Left lung (tissue), 10 donors: ENCODE measurements around the gene CD19. TPM values are rescaled to one million over a fixed set of nuclear protein-coding genes. Genes with fewer than 3 reads are reported as not detected.
A peak's percentile ranks its signal among the peaks of the same experiment; 100 is the strongest.

Experiments
- ATAC-seq: fragments of 200-7000 bp; cut with Tn5 transposase; one replicate; pipeline ENCODE4 v1.9.1; 2020; ENCODE audit warnings: moderate library complexity
- DNase-seq, 4 donors: peaks; one replicate each; pipeline ENCODE4 v3.0.0-alpha.2; 2013 to 2020
- H3K27ac ChIP-seq, 2 donors: fragments of 200-600 bp; sonication (generic) in 1 of 2; one replicate each; pipeline versions ENCODE4 v1.5.0 to v1.8.0; 2020 to 2021
- H3K27me3 ChIP-seq, 2 donors: fragments of 200-600 bp; sonication (generic) in 1 of 2; one replicate each; pipeline versions ENCODE4 v1.5.0 to v1.8.0; 2020 to 2021
- H3K36me3 ChIP-seq, 2 donors: fragments of 200-600 bp; sonication (generic) in 1 of 2; one replicate each; pipeline versions ENCODE4 v1.5.0 to v1.8.0; 2020 to 2021
- H3K4me1 ChIP-seq, 2 donors: fragments of 200-600 bp; one replicate each; pipeline ENCODE4 v1.8.0; 2021
- H3K4me3 ChIP-seq, 2 donors: fragments of 200-600 bp; sonication (generic) in 1 of 2; one replicate each; pipeline versions ENCODE4 v1.5.0 to v1.8.0; 2020 to 2021; ENCODE audit warnings: mild to moderate bottlenecking in 1 of 2
- H3K9me3 ChIP-seq, 2 donors: fragments of 200-600 bp; sonication (generic) in 1 of 2; one replicate each; pipeline versions ENCODE4 v1.5.0 to v1.8.0; 2020 to 2021
- intact Hi-C, 2 donors: fragments of 100-400 bp; cut with DNase I; formaldehyde crosslinking; loops; one replicate each; pipeline versions ENCODE4 v1.11.2 to v1.14.2; 2022
- polyA plus RNA-seq, 6 donors: library from polyadenylated mRNA; unstranded; fragments of 120-200 nt; gene quantifications; one replicate each; pipeline ENCODE4 v1.2.1, GENCODE V29; 2013; ENCODE audit not compliant: insufficient read length in 6 of 6
- total RNA-seq, 2 donors: library from RNA; stranded (reverse); fragmentation: NEBNext Ultra II Directional; extraction: Animal tissue kit (Norgen Biotek cat#: 25700); gene quantifications; one replicate each; pipeline ENCODE4 v1.2.1, GENCODE V29; 2021
- TF ChIP-seq, protein P1 (sequence below), 2 donors: fragments of 200-600 bp; sonication (generic) in 1 of 2; IDR thresholded peaks; one replicate each; pipeline versions ENCODE4 v1.5.0 to v1.8.0; 2021; ENCODE audit warnings: antibody characterized with exemption in 2 of 2
- donor health status: DM: no; HTN: yes; CAD: no.
- donor health status: DM: no; HTN: no; CAD: no.

The CD19 gene
- total and polyA plus RNA-seq, 8 donors, result 0.29 to 0.85 (median 0.51) TPM

- no peaks in the 10 kb centered on the region for H3K27me3 ChIP-seq
- intact Hi-C loops, result no loop called here
- no peak overlapping the region for H3K27ac ChIP-seq
- no peak overlapping the region for H3K4me3 ChIP-seq
- ATAC-seq (no peak), DNase-seq (no peak)
- no peaks in the 10 kb centered on the region for H3K9me3 ChIP-seq
- H3K36me3 ChIP-seq, result peaks cover 0 to 45% of the 10 kb centered on the region in 2 donors
- TF ChIP-seq, protein P1, sequence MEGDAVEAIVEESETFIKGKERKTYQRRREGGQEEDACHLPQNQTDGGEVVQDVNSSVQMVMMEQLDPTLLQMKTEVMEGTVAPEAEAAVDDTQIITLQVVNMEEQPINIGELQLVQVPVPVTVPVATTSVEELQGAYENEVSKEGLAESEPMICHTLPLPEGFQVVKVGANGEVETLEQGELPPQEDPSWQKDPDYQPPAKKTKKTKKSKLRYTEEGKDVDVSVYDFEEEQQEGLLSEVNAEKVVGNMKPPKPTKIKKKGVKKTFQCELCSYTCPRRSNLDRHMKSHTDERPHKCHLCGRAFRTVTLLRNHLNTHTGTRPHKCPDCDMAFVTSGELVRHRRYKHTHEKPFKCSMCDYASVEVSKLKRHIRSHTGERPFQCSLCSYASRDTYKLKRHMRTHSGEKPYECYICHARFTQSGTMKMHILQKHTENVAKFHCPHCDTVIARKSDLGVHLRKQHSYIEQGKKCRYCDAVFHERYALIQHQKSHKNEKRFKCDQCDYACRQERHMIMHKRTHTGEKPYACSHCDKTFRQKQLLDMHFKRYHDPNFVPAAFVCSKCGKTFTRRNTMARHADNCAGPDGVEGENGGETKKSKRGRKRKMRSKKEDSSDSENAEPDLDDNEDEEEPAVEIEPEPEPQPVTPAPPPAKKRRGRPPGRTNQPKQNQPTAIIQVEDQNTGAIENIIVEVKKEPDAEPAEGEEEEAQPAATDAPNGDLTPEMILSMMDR (IDR thresholded peaks at IDR 0.05), result no peak
- no peaks in the 10 kb centered on the region for H3K4me1 ChIP-seq
These were observed 28.3 kb upstream of the CD19 start for GRCh38 chr16:28903344-28904042.

- intact Hi-C loops, result no loop called here
- Histone ChIP-seq H3K36me3 (peaks cover 0 to 54% of the 10 kb centered on the region in 2 donors), H3K9me3 (no peaks in the 10 kb centered on the region), H3K27ac (no peak overlapping the region), H3K4me1 (no peaks in the 10 kb centered on the region), H3K27me3 (no peaks in the 10 kb centered on the region), H3K4me3 (no peak overlapping the region)
- DNase-seq (peak in 1 of 4 donors; percentile 71), ATAC-seq (no peak)
- TF ChIP-seq, protein P1 (IDR thresholded peaks at IDR 0.05), result no peak
These were observed 27.4 kb upstream of the CD19 start for GRCh38 chr16:28904363-28904762.

DNA sequence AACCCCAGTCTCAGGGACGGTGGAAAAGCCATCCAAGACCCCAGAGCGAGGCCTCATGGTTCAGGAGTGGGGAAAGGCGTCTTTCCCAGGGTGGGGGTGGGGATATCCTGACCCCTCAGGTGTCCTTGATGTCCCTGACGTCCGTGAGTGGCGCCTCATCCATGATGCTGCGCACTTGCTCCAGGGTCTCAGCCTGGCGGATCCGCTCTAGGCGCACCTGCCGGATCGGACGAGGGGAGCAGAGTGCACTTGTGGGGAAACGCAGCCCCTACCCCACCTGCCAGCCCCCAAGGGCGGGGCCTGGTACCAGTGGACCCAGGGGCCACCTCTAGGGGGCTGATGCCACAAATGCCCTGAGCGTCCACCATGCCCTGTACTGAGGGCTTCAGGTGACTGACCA is 26.9 kb upstream of the CD19 start:
- H3K4me3 ChIP-seq, result no peak overlapping the region
- peaks cover 0 to 57% of the 10 kb centered on the region in 2 donors for H3K36me3 ChIP-seq
- H3K9me3 ChIP-seq, result no peaks in the 10 kb centered on the region
- intact Hi-C loops, result no loop called here
- TF ChIP-seq, protein P1 (IDR thresholded peaks at IDR 0.05), result no peak
- no peaks in the 10 kb centered on the region for H3K4me1 ChIP-seq
- H3K27ac ChIP-seq, result no peak overlapping the region
- no peak for ATAC-seq
- DNase-seq, result no peak
- no peaks in the 10 kb centered on the region for H3K27me3 ChIP-seq

DNA sequence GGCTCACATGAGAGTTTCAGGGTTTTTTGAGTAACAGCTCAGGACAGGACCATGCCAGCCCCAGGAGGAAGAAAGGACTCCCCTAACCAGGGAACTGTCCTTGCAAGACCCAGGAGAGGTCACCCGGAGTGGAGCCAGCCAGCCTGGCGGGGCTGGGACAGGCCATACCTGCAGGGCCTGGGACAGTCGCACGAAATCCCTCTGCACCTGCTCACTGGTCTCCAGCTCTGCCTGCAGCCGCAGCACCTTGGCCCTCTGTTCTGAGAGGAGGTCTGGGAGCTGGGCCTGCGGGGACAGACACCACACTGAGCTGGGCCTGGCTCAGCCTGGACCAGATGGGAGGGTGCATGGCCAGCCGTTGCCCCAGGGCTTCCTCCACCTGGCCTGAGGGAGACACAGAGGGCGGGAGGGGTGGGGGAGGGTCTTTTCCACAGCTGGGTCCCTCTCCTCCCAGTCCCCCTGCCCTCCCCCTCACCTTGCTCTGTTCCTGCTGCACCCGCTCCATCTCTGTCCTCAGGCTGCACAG is 26.5 kb upstream of the CD19 start:
- DNase-seq (no peak), ATAC-seq (no peak)
- H3K36me3 ChIP-seq, result peaks cover 0 to 62% of the 10 kb centered on the region in 2 donors
- TF ChIP-seq, protein P1 (IDR thresholded peaks at IDR 0.05), result no peak
- H3K9me3 ChIP-seq, result no peaks in the 10 kb centered on the region
- intact Hi-C loops, result no loop called here
- no peak overlapping the region for H3K27ac ChIP-seq
- no peaks in the 10 kb centered on the region for H3K4me1 ChIP-seq
- H3K4me3 ChIP-seq, result no peak overlapping the region
- no peaks in the 10 kb centered on the region for H3K27me3 ChIP-seq

- TF ChIP-seq, protein P1 (IDR thresholded peaks at IDR 0.05), result no peak
- no peak overlapping the region for H3K27ac ChIP-seq
- no peak for DNase-seq
These were observed 25.9 kb upstream of the CD19 start for GRCh38 chr16:28905800-28906372.

More at GRCh38 chr16:28905800-28906372, 25.9 kb upstream of the CD19 start:
- no peaks in the 10 kb centered on the region for H3K4me1 ChIP-seq
- no peaks in the 10 kb centered on the region for H3K9me3 ChIP-seq
- no peak overlapping the region for H3K4me3 ChIP-seq
- intact Hi-C loops, result no loop called here
- H3K36me3 ChIP-seq, result peaks cover 0 to 67% of the 10 kb centered on the region in 2 donors
- no peak for ATAC-seq
- no peaks in the 10 kb centered on the region for H3K27me3 ChIP-seq
